NOMO-1 (cell line): ENCODE measurements around the gene MEIS1.
A peak's percentile ranks its signal among the peaks of the same experiment; 100 is the strongest.

Experiments used
- DNase-seq, 2 experiments: peaks; one replicate each; lab custom pipeline; 2025; ENCODE audit not compliant: unreplicated experiment in 2 of 2; lab: John Stamatoyannopoulos, UW

MEIS1 gene

DNA sequence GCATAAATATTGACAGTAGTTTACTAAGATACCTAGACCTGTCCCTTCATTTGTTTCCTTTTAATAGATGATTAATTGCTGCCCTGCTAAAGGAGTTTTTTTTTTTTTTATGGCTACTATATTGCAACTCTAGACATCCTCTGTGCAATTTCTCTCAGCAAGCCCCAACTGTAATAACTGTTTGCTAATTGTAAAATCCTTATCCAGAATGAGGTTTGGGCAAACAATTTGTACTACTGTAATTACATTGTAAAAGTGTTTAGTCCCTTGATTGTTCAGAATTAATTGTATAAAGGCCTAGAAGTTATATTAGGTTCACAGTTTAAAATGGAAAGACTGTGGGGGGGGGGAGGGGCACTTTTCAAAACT, 3.7 kb upstream of the MEIS1 start:
- no peak for DNase-seq

DNA sequence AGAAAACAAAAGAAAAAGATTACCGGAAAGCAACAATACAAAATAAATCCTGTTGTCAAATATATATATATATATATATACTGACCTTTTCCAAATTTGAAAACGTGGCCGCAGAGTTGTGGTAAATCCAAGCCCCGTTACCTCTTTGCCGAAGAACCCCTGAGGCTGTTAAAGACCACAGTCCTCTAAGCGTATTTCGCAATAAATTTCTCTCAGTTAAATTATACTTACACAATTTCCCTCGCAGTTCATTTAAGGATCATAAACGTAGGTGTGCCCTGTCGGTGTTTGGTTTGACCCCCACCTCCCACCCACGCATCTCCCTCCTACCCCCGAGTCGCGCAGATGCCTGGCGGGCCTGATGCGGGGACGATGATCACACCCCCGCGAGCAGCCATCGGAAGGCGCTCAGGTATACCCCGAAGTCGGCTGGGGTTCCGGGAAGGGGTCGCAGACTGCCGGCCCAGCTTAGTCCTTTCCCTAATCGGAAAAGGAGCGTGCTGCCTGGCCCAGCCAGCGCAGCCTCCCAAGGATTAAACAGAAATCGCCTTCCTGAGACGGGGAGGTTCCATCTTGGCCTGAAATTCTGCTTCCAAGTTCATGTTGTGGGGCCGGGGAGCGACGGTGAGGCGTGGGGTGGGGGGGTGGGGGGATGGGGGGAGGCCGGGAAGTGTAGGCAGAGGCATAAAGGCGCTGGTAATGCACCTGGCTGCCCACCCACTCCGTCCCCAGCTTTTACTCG, 2.9 kb upstream of the MEIS1 start:
- peak in 1 of 2 experiments; percentile 16 for DNase-seq

- DNase-seq: peak; percentile 84 to 90
These were observed 1.9 kb upstream of the MEIS1 start for GRCh38 chr2:66432801-66433694.

DNA sequence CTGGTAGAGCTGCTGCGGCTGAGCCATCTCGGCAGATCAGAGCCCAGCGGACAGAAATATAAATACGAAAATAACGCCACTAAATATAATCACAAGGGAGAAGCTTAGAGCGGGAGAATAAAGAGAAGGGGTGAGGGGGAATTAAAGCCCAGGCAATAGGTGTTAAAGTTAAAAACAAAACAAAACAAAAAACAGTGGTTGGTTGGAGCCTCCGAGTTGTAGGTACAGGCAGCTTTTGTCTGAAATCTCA, 1.3 kb upstream of the MEIS1 start:
- no peak for DNase-seq

DNA sequence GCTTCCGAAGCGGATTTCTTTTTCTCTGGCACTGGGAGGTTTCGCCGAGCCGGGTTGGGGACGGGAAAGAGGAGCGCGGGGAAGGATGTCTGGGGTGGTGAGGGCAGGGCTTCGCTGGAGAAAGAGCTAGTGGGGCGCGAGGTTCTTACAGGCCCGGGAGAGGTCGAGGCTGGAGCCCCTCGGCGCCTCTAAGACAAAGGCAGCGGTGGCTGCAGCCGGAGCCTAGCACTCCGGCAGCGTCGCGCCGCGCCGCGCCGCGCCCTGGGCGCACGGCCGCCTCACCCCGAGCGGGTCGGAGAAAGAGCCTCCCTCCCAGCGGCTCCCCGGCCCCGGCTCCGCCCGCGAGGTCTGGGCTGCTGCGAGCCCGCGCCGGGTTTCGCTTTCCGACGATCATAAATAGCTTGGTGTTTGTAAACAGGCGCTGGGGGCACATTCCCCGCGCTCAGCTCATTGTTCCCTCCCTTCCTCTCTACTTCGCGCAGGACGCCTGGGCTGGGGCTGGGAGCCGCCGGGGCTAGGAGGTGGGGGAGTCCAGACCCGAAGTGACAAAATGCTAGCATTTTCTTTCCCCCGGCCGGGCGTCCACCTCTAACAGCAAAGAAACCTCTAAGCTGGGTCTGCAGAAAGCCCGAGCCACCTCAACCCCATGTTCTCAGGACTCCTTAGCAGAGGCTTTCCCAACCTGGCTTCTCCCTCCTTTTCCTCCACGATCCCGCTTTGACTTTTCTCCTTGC, 813 bp upstream of the MEIS1 start:
- DNase-seq: peak; percentile 25 to 38

- DNase-seq: no peak
These were observed 587 bp downstream of the MEIS1 start for GRCh38 chr2:66435549-66435875.

DNA sequence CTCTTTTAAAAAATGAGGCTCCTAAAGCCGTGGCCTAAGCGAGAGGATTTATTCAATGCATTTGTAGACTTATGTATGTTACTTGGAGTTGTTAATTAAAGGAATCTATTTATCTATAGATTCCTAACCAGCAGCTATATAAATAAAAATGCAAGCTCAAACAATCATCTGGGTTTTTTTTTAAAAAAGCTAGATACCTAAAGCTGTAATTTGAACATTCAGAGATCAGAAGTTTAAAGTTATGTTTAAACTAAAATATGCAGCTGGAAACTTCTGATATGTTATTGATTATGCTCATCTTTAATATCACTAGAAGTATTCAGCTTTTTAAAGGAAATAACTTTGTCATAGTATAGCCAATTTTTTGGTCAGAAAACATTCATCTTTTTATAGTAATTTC, 1.0 kb downstream of the MEIS1 start:
- no peak for DNase-seq

GRCh38 chr2:66436581-66437001, 1.7 kb downstream of the MEIS1 start:
- no peak for DNase-seq

DNA sequence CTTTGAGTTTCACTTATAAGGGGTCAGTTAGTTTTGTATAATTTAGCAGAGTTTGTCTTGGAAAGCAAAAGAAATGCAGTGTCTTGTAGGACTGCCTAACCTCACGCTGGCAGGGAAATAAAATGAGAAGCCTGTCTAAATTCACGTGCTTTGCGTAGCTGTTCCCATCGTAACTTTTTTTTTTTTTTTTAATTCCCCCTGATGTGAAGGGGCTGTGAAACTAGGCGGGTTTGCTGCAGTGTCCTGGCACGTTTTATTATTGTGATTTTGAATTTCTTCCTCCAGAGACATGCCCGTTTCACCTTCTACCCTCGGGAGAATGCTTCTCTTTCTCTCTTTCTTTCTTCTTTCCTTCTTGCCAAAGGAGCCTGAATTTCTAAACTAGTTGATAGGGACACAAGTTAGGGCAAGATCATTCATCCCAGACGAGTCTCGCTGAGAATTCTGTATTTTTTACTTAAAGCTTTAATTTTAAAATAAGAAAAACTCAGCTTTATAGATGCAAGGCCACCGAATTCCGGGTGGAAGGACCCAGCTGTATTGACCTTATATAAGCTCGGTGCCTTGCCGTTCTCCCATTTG, 2.3 kb downstream of the MEIS1 start:
- no peak for DNase-seq

DNA sequence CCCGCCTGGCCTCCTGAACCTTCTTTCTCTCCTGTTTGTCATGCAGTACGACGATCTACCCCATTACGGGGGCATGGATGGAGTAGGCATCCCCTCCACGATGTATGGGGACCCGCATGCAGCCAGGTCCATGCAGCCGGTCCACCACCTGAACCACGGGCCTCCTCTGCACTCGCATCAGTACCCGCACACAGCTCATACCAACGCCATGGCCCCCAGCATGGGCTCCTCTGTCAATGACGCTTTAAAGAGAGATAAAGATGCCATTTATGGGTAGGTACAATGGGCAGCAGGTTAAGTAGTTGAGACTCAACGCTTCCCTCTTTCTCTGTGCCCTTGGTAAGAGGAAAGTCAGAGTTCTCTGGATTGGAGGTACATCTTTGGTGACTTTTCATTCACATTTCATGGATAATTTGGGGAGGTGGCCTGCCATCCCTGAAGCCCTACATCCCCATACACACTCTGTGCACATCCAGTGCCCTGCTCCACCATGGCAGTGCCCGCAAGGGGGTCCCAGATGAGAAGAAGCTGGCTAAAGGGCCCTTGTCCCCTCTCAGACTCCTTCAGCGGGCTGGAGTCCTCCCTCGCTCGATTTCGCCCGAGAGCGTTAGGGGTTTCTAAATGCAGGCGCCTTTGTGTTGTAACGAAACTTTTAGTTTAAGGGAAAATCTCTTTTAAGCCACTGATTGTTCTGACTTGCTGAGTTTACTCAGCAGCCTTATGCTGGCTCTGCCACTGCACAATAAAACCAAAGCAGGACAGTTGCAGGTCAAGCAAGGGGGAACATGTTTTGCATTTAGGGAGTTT, 3.0 kb downstream of the MEIS1 start:
- DNase-seq: peak in 1 of 2 experiments; percentile 54

GRCh38 chr2:66438498-66438833, 3.5 kb downstream of the MEIS1 start:
- no peak for DNase-seq

DNA sequence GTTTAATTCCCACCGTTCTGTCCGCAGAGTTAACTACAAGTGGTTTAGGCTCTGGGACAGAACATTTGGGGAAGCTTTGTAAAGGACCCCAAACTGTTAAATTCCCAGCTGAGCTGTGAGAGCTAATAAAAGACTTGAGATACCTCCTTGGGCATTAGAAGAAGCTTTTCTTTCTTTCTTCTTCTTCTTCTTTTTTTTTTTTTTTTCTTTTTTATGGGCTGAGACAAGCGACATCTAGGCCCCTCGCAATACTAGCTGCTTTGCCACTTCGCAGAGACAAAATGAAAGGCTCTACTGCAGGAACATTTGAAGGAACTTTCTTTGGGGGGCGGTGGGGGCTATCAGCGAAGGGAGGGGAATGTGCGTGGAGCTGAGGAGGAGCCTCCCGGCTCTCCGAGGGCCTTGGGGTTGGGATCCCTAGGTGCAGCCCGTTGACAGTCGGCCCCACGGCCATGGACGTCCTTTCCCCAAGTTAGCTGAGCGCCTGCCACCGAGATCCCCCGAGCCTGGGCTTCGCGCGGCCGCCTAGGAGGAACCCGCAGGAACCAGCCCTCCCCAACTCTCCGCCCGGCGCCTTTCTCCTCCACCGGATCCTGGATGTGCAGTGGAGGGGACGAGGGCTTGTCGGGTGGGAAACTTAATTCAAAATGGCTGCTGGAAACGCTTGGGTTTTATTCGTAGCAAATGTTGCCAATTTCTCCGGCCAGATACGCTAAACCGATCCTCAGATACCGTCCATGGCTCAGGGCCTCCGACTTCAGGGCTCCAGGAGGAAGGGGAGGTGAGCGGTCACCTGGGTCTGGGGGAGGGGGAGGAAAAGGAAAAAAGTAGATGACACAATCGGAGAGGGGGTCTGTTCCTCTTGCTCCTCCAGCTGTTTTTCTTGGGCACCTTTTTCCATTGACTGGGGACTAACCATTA, 4.2 kb downstream of the MEIS1 start:
- peak in 1 of 2 experiments; percentile 30 for DNase-seq

GRCh38 chr2:66439812-66440542, 5.1 kb downstream of the MEIS1 start:
- no peak for DNase-seq

GRCh38 chr2:66440708-66441497, 6.0 kb downstream of the MEIS1 start:
- no peak for DNase-seq

- DNase-seq: peak in 1 of 2 experiments; percentile 21
These were observed 6.8 kb downstream of the MEIS1 start for GRCh38 chr2:66441581-66442320.

DNA sequence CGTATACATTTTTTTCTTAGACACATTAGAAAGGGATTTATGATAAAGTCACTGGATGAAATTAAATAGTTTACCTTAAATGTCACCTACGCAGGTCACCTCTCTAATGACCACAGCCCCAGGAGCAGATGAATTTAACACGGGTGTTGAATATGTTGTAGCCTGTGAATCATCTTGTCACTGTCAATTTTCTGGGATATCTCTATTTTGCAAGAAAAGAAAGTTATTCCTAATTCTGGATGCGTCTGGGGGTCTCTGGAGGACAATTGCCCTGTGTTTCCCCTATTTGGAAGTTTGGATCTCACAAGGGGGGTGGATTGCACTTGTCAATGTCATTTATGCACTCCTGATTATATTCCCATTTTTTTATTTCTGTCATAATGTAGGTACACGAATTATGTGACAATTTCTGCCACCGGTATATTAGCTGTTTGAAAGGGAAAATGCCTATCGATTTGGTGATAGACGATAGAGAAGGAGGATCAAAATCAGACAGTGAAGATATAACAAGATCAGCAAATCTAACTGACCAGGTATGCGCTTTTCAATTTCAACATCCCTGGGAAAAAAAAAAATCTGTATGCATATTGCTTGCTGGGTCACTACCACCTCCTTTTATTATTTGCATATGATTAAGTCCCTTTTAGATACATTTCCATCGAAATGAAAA, 7.7 kb downstream of the MEIS1 start:
- DNase-seq: no peak
